Right ventricle myocardium inferior (tissue), 1 donor: Measurements from ENCODE around the gene GRAMD4. TPM values are rescaled to one million over a fixed set of nuclear protein-coding genes. Genes with fewer than 3 reads are reported as not detected.

Experiments used
- ATAC-seq: fragments of 200-7000 bp; cut with Tn5 transposase; one replicate; pipeline ENCODE4 v1.9.1; 2020; ENCODE audit warnings: mild to moderate bottlenecking, moderate library complexity
- DNase-seq: peaks from one replicate; pipeline ENCODE4 v3.0.0; 2021; ENCODE audit errors: missing footprints
- intact Hi-C: fragments of 100-400 bp; cut with DNase I; formaldehyde crosslinking; loops from one replicate; pipeline ENCODE4 v1.11.0; 2022
- total RNA-seq: library from RNA; stranded (reverse); fragmentation: NEBNext Ultra II Directional; extraction: Animal tissue kit (Norgen Biotek cat#: 25700); gene quantifications from one replicate; pipeline ENCODE4 v1.2.1, GENCODE V29; 2021
- donor health status: DM: no; HTN: yes; CAD: no; lungs with severe emphysema.

GRAMD4 gene
- total RNA-seq, 1 donor from 2014 or later, result 80.0 TPM

GRCh38 chr22:46719921-46720320, 99.7 kb downstream of the GRAMD4 start:
- ATAC-seq (no peak), DNase-seq (peak; percentile 56)
- intact Hi-C loops, result no loop called here

DNA sequence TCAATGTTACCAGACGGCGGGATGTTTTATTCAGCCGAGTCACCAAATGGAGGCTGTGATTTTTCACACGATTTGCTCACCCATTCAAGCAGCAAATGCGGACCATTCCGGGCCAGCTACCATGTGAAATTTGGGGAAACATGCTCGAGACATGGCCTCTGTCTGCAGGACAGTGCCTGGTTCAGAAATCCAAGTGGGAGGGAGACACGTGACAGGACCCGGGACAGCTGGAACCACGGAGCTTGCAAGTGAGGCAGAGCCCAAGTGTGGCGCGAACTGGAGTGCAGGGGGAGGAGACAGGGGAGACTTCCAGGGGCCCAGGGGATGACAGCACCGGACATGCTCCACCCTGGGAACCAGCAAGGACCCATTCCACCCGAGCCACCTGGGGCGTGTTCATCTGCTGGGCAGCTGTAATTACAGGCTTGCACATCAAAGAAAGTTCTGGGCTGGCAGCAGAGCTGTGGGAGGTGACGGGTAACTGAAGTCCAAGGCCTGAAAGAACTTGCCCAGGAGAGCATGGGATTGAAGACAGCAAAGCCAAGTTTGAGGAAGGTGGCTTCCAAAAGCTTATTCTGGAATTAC, 101.4 kb downstream of the GRAMD4 start:
- DNase-seq (peak; percentile 34), ATAC-seq (no peak)
- intact Hi-C loops, result no loop called here

DNA sequence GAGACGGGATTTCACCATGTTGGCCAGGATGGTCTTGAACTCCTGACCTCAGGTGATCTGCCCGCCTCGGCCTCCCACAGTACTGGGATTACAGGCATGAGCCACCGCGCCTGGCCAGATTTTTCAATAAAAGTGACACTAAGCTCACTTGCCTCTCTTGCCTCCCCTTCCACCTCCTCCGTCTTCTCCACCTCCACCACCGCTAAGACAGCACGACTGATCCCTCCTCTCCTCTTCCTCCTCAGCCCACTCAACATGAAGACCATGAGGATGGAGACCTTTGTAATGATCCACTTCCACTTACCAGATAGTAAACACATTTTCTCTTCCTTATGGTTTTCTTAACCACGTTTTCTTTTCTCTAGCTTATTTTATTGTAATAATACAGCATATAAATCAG, 103.7 kb downstream of the GRAMD4 start:
- intact Hi-C loops, result no loop called here
- DNase-seq (peak; percentile 4), ATAC-seq (no peak)

DNA sequence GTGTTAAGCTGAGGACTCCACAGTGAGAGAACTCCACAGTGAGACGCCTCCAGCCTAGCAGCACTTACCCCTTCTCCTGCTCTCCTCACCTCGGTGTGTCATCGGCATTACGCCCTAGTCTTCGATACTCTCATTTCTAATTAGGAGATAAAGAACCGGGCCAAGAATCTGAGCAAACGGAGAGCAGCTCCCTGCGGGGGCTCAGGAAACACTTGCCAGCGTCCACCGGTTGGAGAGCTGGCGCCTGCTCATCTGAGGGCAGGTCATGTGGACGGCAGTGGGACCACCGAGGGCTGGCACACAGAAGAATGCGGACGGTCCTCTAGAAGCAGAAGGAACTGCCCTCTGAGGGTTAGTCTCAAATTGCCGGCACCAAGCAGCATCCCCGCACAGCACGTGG, 104.9 kb downstream of the GRAMD4 start:
- intact Hi-C loops, result no loop called here
- ATAC-seq (no peak), DNase-seq (peak; percentile 58)

GRCh38 chr22:46726066-46726985, 106.1 kb downstream of the GRAMD4 start:
- peak; percentile 41 for ATAC-seq

DNA sequence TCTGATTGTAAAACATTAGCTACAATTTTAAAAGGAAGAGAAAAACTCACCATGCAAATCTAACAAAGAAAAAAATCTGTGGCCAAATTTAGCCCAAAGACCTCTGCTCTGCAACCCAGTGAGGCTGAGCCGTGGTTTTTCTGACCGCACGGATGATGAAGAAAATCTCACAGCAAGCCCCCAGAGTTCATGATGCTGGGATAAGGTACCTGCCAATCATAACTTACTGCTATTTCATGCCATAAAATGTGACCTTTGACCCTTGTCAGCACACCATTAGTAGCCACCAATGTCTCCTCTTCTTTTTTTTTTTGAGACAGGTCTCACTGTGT, 106.8 kb downstream of the GRAMD4 start:
- ATAC-seq, result no peak
- intact Hi-C loops, result no loop called here
- no peak for DNase-seq

More at GRCh38 chr22:46726066-46726985, 106.1 kb downstream of the GRAMD4 start:
- peak; percentile 70 for DNase-seq
- intact Hi-C loops, result no loop called here

- peak; percentile 17 for DNase-seq
- no peak for ATAC-seq
- intact Hi-C loops, result no loop called here
Measured at GRCh38 chr22:46727813-46728364, 107.7 kb downstream of the GRAMD4 start.

GRCh38 chr22:46728470-46728869, 108.3 kb downstream of the GRAMD4 start:
- DNase-seq, result peak; percentile 70
- intact Hi-C loops, result no loop called here
- ATAC-seq, result peak; percentile 53

Other genes with a start within 250 kb of the GRAMD4 start
- 8.4 TPM for gene CELSR1, start 82.8 kb upstream of the GRAMD4 start, total RNA-seq
- 71.6 TPM for gene CERK, start 117.9 kb downstream of the GRAMD4 start, total RNA-seq
- gene TBC1D22A, start 142.3 kb downstream of the GRAMD4 start, total RNA-seq, result 14.6 TPM